Endothelial cell of umbilical vein (primary cell): ENCODE measurements around the gene PLXNC1. TPM values are rescaled to one million over a fixed set of nuclear protein-coding genes. Genes with fewer than 3 reads are reported as not detected.

ENCODE experiments used
- BruUV-seq: library from RNA; stranded (reverse); fragments of 400-500 nt; replicated peaks from 2 replicates; lab custom pipeline; 2021; lab: Mats Ljungman, UMichigan
- CTCF ChIA-PET: fragments of 300-600, 350-600 bp; sonication (Branson Sonifier 250); formaldehyde crosslinking; loops from one replicate; lab custom pipeline; 2021; ENCODE audit warnings: antibody characterized with exemption, inconsistent platforms; lab: Charles Lee
- POLR2A ChIA-PET: fragments of 300-600, 350-600 bp; sonication (Branson Sonifier 250); formaldehyde crosslinking; loops from one replicate; lab custom pipeline; 2021; ENCODE audit warnings: antibody characterized with exemption, inconsistent platforms; lab: Charles Lee
- DNase-seq: peaks from one replicate; pipeline ENCODE4 v3.0.0-alpha.2; 2011; ENCODE audit warnings: low read depth, low spot score
- FAIRE-seq: peaks from 2 replicates; lab custom pipeline; 2011; peaks lifted over from hg19 to GRCh38; lab: Jason Lieb, UNC
- H2AFZ ChIP-seq: 2 replicates; pipeline ENCODE4 v1.6.0; 2012; ENCODE audit warnings: low read depth, low read length, control low read depth, inconsistent platforms
- H3K27ac ChIP-seq: 2 replicates; pipeline ENCODE4 v1.5.1; 2011; ENCODE audit warnings: low read depth, mild to moderate bottlenecking, control low read depth, low read length, moderate library complexity; ENCODE audit not compliant: insufficient read depth
- H3K27me3 ChIP-seq, 2 experiments: 2 replicates each; pipeline versions ENCODE4 v1.6.0 to v1.6.1; 2011; ENCODE audit warnings: low read length in 2 of 2, mixed read lengths in 1 of 2; ENCODE audit not compliant: control insufficient read depth in 2 of 2, insufficient read depth in 2 of 2
- H3K36me3 ChIP-seq, 2 experiments: 2 replicates in 1 of 2; 3 replicates in 1 of 2; pipeline ENCODE4 v1.5.1; 2011; ENCODE audit warnings: low read length in 2 of 2, mild to moderate bottlenecking in 1 of 2, moderate library complexity in 1 of 2; ENCODE audit not compliant: control insufficient read depth in 2 of 2, insufficient read depth in 2 of 2; ENCODE audit errors: extremely low read depth in 1 of 2
- H3K4me1 ChIP-seq: 3 replicates; pipeline ENCODE4 v1.5.1; 2011; ENCODE audit warnings: mild to moderate bottlenecking, low read length; ENCODE audit not compliant: control insufficient read depth, insufficient read depth; ENCODE audit errors: extremely low read depth
- H3K4me2 ChIP-seq: 2 replicates; pipeline ENCODE4 v1.6.1; 2011; ENCODE audit warnings: low read length, control low read depth, mixed read lengths; ENCODE audit not compliant: insufficient read depth
- H3K4me3 ChIP-seq, 3 experiments: fragments of 200-600 bp in 1 of 3; sonication (generic), shearing (Covaris generic) in 1 of 3; replicated peaks in 1 of 3; 2 replicates each; pipeline ENCODE4 v1.5.1; 2011 to 2016; ENCODE audit warnings: control low read depth in 3 of 3, low read length in 3 of 3, mild to moderate bottlenecking in 2 of 3, inconsistent platforms in 1 of 3, low read depth in 1 of 3, moderate library complexity in 1 of 3; ENCODE audit not compliant: insufficient read depth in 1 of 3
- H3K79me2 ChIP-seq: 2 replicates; pipeline ENCODE4 v1.6.0; 2012; ENCODE audit warnings: low read length, inconsistent platforms; ENCODE audit not compliant: control insufficient read depth, insufficient read depth
- H3K9ac ChIP-seq: replicated peaks from 2 replicates; pipeline ENCODE3; 2011; ENCODE audit warnings: low read length, control low read depth; ENCODE audit not compliant: insufficient read depth; ENCODE audit errors: extremely low read depth
- H3K9me1 ChIP-seq: replicated peaks from 3 replicates; pipeline ENCODE4 v1.6.0; 2011; ENCODE audit warnings: mild to moderate bottlenecking, low read length; ENCODE audit not compliant: control insufficient read depth, insufficient read depth; ENCODE audit errors: extremely low read depth
- H3K9me3 ChIP-seq: replicated peaks from 2 replicates; pipeline ENCODE4 v1.5.1; 2012; ENCODE audit warnings: low read length, inconsistent platforms; ENCODE audit not compliant: control insufficient read depth, insufficient read depth
- H4K20me1 ChIP-seq: replicated peaks from 2 replicates; pipeline ENCODE3; 2011; ENCODE audit warnings: mild to moderate bottlenecking, low read length; ENCODE audit not compliant: control insufficient read depth, insufficient read depth; ENCODE audit errors: extremely low read depth
- CTCF ChIP-seq, 2 donors: IDR thresholded peaks; 1 replicate in 1 of 2; 2 replicates in 1 of 2; pipeline ENCODE4 v1.5.1; 2011; ENCODE audit warnings: low read length in 2 of 2, mild to moderate bottlenecking in 2 of 2, moderate library complexity in 2 of 2, control low read depth in 1 of 2, inconsistent platforms in 1 of 2, low read depth in 1 of 2; ENCODE audit not compliant: insufficient read depth in 1 of 2; ENCODE audit errors: extremely low read depth in 1 of 2
- EZH2 ChIP-seq: IDR thresholded peaks from 2 replicates; pipeline ENCODE4 v1.6.1; 2012; ENCODE audit warnings: borderline replicate concordance, low read depth, mild to moderate bottlenecking, moderate library complexity, low read length, inconsistent platforms; ENCODE audit not compliant: severe bottlenecking
- FOS ChIP-seq: IDR thresholded peaks from 2 replicates; pipeline ENCODE4 v1.6.1; 2011; ENCODE audit warnings: mild to moderate bottlenecking, low read length, moderate library complexity, borderline replicate concordance; ENCODE audit not compliant: insufficient read depth
- GATA2 ChIP-seq: IDR thresholded peaks from 2 replicates; pipeline ENCODE4 v1.7.0; 2011; ENCODE audit warnings: low read depth, mild to moderate bottlenecking, moderate library complexity, mixed read lengths, low read length; ENCODE audit not compliant: insufficient read length, insufficient read depth
- JUN ChIP-seq: IDR thresholded peaks from 2 replicates; pipeline ENCODE4 v1.6.1; 2011; ENCODE audit warnings: borderline replicate concordance, low read depth; ENCODE audit not compliant: insufficient read length, insufficient read depth
- MYC ChIP-seq: IDR thresholded peaks from one replicate; pipeline ENCODE4 v1.6.1; 2011; ENCODE audit warnings: mild to moderate bottlenecking, low read depth, low read length
- POLR2A ChIP-seq: IDR thresholded peaks from 2 replicates; pipeline ENCODE4 v1.6.1; 2012; ENCODE audit warnings: low read depth, mild to moderate bottlenecking, control low read depth, low read length
- POLR2AphosphoS5 ChIP-seq: IDR thresholded peaks from 2 replicates; pipeline ENCODE4 v1.6.1; 2012; ENCODE audit warnings: low read depth, mild to moderate bottlenecking, control low read depth, low read length, moderate library complexity; ENCODE audit not compliant: insufficient read depth
- dilution Hi-C: fragments of 300-500 bp; cut with MboI; formaldehyde crosslinking; loops from one replicate; pipeline ENCODE4 v1.15.0; 2019; ENCODE audit warnings: low sequenced_read_pairs; ENCODE audit not compliant: extremely low pct_ligation_motif_present
- intact Hi-C: fragments of 100-400 bp; cut with micrococcal nuclease; formaldehyde crosslinking; loops from one replicate; pipeline ENCODE4 v1.10.0; 2022
- polyA plus RNA-seq, 4 experiments: library from polyadenylated mRNA; depleted of rRNA in 3 of 4; stranded (reverse) in 3 of 4; unstranded in 1 of 4; fragments of >200 nt; gene quantifications; 2 replicates each; pipeline versions ENCODE4 v1.2.1 to v1.2.3, GENCODE V29; 2011 to 2012; ENCODE audit warnings: missing spikeins in 1 of 4
- total RNA-seq: library from RNA; stranded (reverse); gene quantifications from 2 replicates; pipeline ENCODE4 v1.2.3, GENCODE V29; 2021
- TF ChIP-seq, protein P1 (sequence below): IDR thresholded peaks from 2 replicates; pipeline ENCODE4 v1.6.1; 2011; ENCODE audit not compliant: insufficient read depth, insufficient read length

Gene PLXNC1
- total and polyA plus RNA-seq, 2 donors (not counting 3 experiments of a cell fraction or from before 2014, with no cell fraction given) = 0.04 TPM; not detected in 1

DNA sequence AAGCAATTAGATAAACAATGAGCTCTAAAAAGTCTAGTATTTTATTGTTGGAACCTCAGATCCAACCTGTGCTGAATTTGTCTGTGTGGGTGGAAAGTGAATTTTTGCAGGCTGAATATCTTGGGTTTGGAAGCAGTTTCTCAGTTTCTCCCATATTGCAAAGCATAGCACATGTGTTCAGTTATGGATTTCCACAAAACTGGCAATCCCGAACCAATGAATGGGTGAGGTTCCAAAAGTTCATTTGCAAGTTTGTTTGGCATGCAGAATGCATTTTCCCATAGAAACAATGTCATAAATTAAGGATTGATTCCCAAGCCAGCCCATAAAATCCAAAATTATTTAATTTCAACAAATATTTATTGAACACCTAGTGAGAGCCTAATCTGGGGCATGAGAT, 43.4 kb downstream of the PLXNC1 start:
- ChIA-PET POLR2A (no interaction called here), CTCF (interaction anchor here (1.4 kb wide), 1 partner anchor 8 kb away, joined by 3 read pairs; no protein-coding TSS in a partner anchor)
- Histone ChIP-seq H3K36me3 (no peaks in the 10 kb centered on the region), H3K9me1 (no peaks in the 10 kb centered on the region), H2AFZ (no peak overlapping the region), H3K9ac (no peak overlapping the region), H3K4me2 (no peak overlapping the region), H4K20me1 (no peaks in the 10 kb centered on the region), H3K27ac (no peak overlapping the region), H3K27me3 (peaks cover 9 to 10% of the 10 kb centered on the region in 2 experiments), H3K9me3 (no peaks in the 10 kb centered on the region), H3K79me2 (no peaks in the 10 kb centered on the region), H3K4me3 (no peak overlapping the region), H3K4me1 (no peaks in the 10 kb centered on the region)
- FAIRE-seq = no peak
- no TSS peak for BruUV-seq
- no peak for TF ChIP-seq MYC
- TF ChIP-seq, protein P1, sequence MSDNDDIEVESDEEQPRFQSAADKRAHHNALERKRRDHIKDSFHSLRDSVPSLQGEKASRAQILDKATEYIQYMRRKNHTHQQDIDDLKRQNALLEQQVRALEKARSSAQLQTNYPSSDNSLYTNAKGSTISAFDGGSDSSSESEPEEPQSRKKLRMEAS = no peak
- intact Hi-C loops = no loop called here
- dilution Hi-C loops = no loop called here
- DNase-seq = no peak

GRCh38 chr12:94192506-94192905, 44.1 kb downstream of the PLXNC1 start:
- Histone ChIP-seq H3K4me1 (no peaks in the 10 kb centered on the region), H3K27me3 (peaks cover 2 to 5% of the 10 kb centered on the region in 2 experiments), H3K9me1 (no peaks in the 10 kb centered on the region), H3K27ac (no peak overlapping the region), H2AFZ (no peak overlapping the region), H3K9me3 (no peaks in the 10 kb centered on the region), H3K79me2 (no peaks in the 10 kb centered on the region), H4K20me1 (no peaks in the 10 kb centered on the region), H3K9ac (no peak overlapping the region), H3K36me3 (no peaks in the 10 kb centered on the region), H3K4me2 (no peak overlapping the region), H3K4me3 (no peak overlapping the region)
- intact Hi-C loops = no loop called here
- POLR2A ChIA-PET = no interaction called here
- DNase-seq (no peak), FAIRE-seq (no peak)
- dilution Hi-C loops = no loop called here
- TF ChIP-seq POLR2A (no peak), MYC (no peak), FOS (no peak), EZH2 (no peak), GATA2 (no peak), JUN (no peak), POLR2AphosphoS5 (no peak), CTCF (IDR thresholded peaks at IDR 0.05; ENCODE audit: extremely low read depth in 1 of 2, insufficient read depth in 1 of 2, low read depth in 1 of 2, low read length in 2 of 2) (no peak)
- TF ChIP-seq, protein P1 = no peak
- CTCF ChIA-PET = interaction anchor here (1.4 kb wide), 1 partner anchor 9 kb away, joined by 3 read pairs; no protein-coding TSS in a partner anchor
- BruUV-seq = no TSS peak
